ENCODE measurements around the gene FOSL2.

DNA sequence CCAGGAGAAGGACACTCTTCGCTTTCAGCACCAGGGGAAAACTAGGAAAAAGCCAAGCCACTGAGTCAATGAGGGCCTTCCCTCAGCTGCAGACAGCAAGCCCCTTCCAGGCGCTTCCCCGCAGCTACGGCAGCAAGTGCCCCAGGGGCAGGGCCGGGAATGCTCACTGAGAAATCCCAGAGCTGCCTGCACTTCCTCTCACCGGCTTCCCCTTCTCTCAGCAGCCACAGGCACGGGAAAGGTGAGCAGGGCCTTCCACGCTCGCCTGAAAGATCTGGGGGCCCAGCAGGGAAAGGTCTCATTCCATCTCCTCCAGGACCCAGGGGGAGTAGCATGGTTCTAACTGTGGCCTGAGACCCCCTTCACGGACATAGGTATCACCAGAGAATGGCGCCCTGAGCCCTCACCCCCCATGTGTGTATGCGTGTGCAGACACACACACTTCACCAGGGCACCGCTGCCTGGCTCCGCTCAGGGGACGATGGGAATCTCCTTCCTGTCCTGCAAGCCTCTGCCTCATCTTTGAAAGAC lies 29.6 kb upstream of the FOSL2 start:
- TF ChIP-seq, protein P1, sequence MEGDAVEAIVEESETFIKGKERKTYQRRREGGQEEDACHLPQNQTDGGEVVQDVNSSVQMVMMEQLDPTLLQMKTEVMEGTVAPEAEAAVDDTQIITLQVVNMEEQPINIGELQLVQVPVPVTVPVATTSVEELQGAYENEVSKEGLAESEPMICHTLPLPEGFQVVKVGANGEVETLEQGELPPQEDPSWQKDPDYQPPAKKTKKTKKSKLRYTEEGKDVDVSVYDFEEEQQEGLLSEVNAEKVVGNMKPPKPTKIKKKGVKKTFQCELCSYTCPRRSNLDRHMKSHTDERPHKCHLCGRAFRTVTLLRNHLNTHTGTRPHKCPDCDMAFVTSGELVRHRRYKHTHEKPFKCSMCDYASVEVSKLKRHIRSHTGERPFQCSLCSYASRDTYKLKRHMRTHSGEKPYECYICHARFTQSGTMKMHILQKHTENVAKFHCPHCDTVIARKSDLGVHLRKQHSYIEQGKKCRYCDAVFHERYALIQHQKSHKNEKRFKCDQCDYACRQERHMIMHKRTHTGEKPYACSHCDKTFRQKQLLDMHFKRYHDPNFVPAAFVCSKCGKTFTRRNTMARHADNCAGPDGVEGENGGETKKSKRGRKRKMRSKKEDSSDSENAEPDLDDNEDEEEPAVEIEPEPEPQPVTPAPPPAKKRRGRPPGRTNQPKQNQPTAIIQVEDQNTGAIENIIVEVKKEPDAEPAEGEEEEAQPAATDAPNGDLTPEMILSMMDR (IDR thresholded peaks at IDR 0.05): no peak
- TF ChIP-seq POLR2A (IDR thresholded peaks at IDR 0.05): no peak

All from vagina (tissue), 2 donors.